SK-N-SH treated with all-trans-retinoic acid at 6 μM for 48 hours (cell line): ENCODE measurements around the gene GLRX5.
"Not testable (repeated sequence)": the region's sequence is repeated elsewhere in the genome, so short reads cannot be mapped to it uniquely, and the experiment has no call there.

Experiments used
- PATZ1 ChIP-seq: fragments of 250-450 bp; sonication (Bioruptor Pico); IDR thresholded peaks from 2 replicates; pipeline ENCODE4 v1.8.0; 2020; ENCODE audit warnings: mild to moderate bottlenecking, moderate library complexity, borderline replicate concordance
- ZFP3 ChIP-seq: fragments of 250-450 bp; sonication (Bioruptor Pico); IDR thresholded peaks from 2 replicates; pipeline ENCODE4 v1.5.0; 2020; ENCODE audit warnings: mild to moderate bottlenecking, moderate library complexity

GRCh38 chr14:95510344-95510743, 24.5 kb upstream of the GLRX5 start:
- TF ChIP-seq PATZ1, ZFP3 (CRISPR knock-in tag): not testable (repeated sequence)
